K562 (cell line): Measurements from ENCODE around the gene ERFL. TPM values are rescaled to one million over a fixed set of nuclear protein-coding genes. Genes with fewer than 3 reads are reported as not detected.

Experiments
- DPF2 ChIP-seq: fragments of 450-650 bp; IDR thresholded peaks from 2 replicates; pipeline ENCODE4 v1.6.1; 2016
- ERF ChIP-seq: fragments of 450-650 bp; formaldehyde crosslinking; IDR thresholded peaks from 2 replicates; pipeline ENCODE4 v1.4.0; 2020; ENCODE audit warnings: mild to moderate bottlenecking, mixed read lengths
- MAFG ChIP-seq: fragments of 450-650 bp; conservative IDR thresholded peaks from 2 replicates; pipeline ENCODE4 v1.6.1; 2016; ENCODE audit warnings: missing genetic modification characterization, missing compliant biosample characterization
- MAZ ChIP-seq, 2 experiments: fragments of 450-650 bp in 1 of 2; sonication (generic) in 1 of 2; formaldehyde crosslinking; IDR thresholded peaks in 1 of 2; conservative IDR thresholded peaks in 1 of 2; 2 replicates each; pipeline versions ENCODE4 v1.4.0 to v1.5.0; 2020; ENCODE audit warnings: mild to moderate bottlenecking in 1 of 2, missing genetic modification reagents in 1 of 2
- MTF1 ChIP-seq: fragments of 250-450 bp; sonication (Bioruptor Pico); IDR thresholded peaks from 2 replicates; pipeline ENCODE4 v1.9.0; 2021; ENCODE audit warnings: moderate library complexity, mild to moderate bottlenecking, inconsistent platforms, borderline replicate concordance
- PHF20 ChIP-seq: fragments of 450-650 bp; IDR thresholded peaks from 2 replicates; pipeline ENCODE4 v1.6.1; 2018; ENCODE audit not compliant: partially characterized antibody
- PHF8 ChIP-seq: fragments of 200-600 bp; sonication (generic); IDR thresholded peaks from 2 replicates; pipeline ENCODE4 v1.6.1; 2012; ENCODE audit warnings: mixed run types, mild to moderate bottlenecking, inconsistent platforms, low read length, moderate library complexity, borderline replicate concordance
- RBM17 ChIP-seq: fragments of 200-400 bp; formaldehyde crosslinking; IDR thresholded peaks from 2 replicates; pipeline ENCODE4 v1.6.1; 2017; ENCODE audit warnings: low read depth, mild to moderate bottlenecking, low read length, borderline replicate concordance
- RHOXF2B ChIP-seq: fragments of 250-450 bp; sonication (Bioruptor Pico); conservative IDR thresholded peaks from 2 replicates; pipeline ENCODE4 v1.5.1; 2021
- TBL1XR1 ChIP-seq, 2 experiments: IDR thresholded peaks; 2 replicates each; pipeline ENCODE4 v1.6.1; 2012; ENCODE audit warnings: improper control_type of control experiment in 2 of 2, low read length in 2 of 2, mild to moderate bottlenecking in 1 of 2
- TCF7L2 ChIP-seq: fragments of 150-350 bp; IDR thresholded peaks from 2 replicates; pipeline ENCODE4 v1.6.1; 2016; ENCODE audit warnings: low read depth, mild to moderate bottlenecking, low read length, moderate library complexity
- WHSC1 ChIP-seq: IDR thresholded peaks from one replicate; pipeline ENCODE4 v1.6.1; 2012; ENCODE audit warnings: low read length, control low read depth, inconsistent platforms
- ZBTB26 ChIP-seq: fragments of 450-650 bp; formaldehyde crosslinking; IDR thresholded peaks from 2 replicates; pipeline ENCODE4 v1.4.0; 2022; ENCODE audit warnings: missing genetic modification characterization
- ZBTB7A ChIP-seq: IDR thresholded peaks from 2 replicates; pipeline ENCODE4 v1.6.1; 2011; ENCODE audit warnings: low read depth, mild to moderate bottlenecking, low read length, moderate library complexity, borderline replicate concordance; ENCODE audit not compliant: control insufficient read depth
- ZC3H11A ChIP-seq: IDR thresholded peaks from 2 replicates; pipeline ENCODE4 v1.6.1; 2012; ENCODE audit warnings: low read depth, low read length, improper control_type of control experiment
- ZFP30 ChIP-seq: fragments of 250-450 bp; sonication (Bioruptor Pico); IDR thresholded peaks from 2 replicates; pipeline ENCODE4 v1.8.0; 2022; ENCODE audit warnings: moderate library complexity, mild to moderate bottlenecking, inconsistent platforms, borderline replicate concordance
- ZNF134 ChIP-seq: fragments of 250-450 bp; sonication (Bioruptor Pico); conservative IDR thresholded peaks from 2 replicates; pipeline ENCODE4 v1.4.0; 2020
- ZNF282 ChIP-seq: sonication (generic); formaldehyde crosslinking; IDR thresholded peaks from 2 replicates; pipeline ENCODE4 v1.8.1; 2023; ENCODE audit warnings: missing genetic modification reagents
- ZNF561 ChIP-seq: fragments of 450-650 bp; formaldehyde crosslinking; conservative IDR thresholded peaks from 2 replicates; pipeline ENCODE4 v1.4.0; 2020; ENCODE audit warnings: mild to moderate bottlenecking, moderate library complexity
- ZSCAN29 ChIP-seq: fragments of 450-650 bp; IDR thresholded peaks from 2 replicates; pipeline ENCODE4 v1.6.1; 2017
- polyA plus RNA-seq, 8 experiments: library from polyadenylated mRNA; depleted of rRNA in 4 of 8; stranded (reverse) in 5 of 8; unstranded in 3 of 8; fragments of >200 nt; fragmentation: Nextera tagmentation in 2 of 8; fragmentation: Illumina TruSeq in 1 of 8; extraction: Ambion mirVana in 2 of 8; extraction: Trizol in 1 of 8; gene quantifications; 2 replicates each; pipeline versions ENCODE4 v1.2.1 to v1.2.3, GENCODE V29; 2011 to 2014; ENCODE audit warnings: inconsistent platforms in 1 of 8, missing spikeins in 1 of 8
- total RNA-seq, 7 experiments: library from RNA; depleted of rRNA in 6 of 7; stranded (reverse); fragments of >200 nt in 6 of 7; fragmentation: Illumina TruSeq in 2 of 7; extraction: Trizol in 2 of 7; gene quantifications; 2 replicates each; pipeline versions ENCODE4 v1.2.1 to v1.2.3, GENCODE V29; 2011 to 2021; ENCODE audit warnings: low replicate concordance in 1 of 7
- TF ChIP-seq, protein P1 (sequence below): IDR thresholded peaks from 2 replicates; pipeline ENCODE4 v1.6.1; 2014; ENCODE audit warnings: antibody characterized with exemption
- TF ChIP-seq, protein P2 (sequence below): IDR thresholded peaks from 2 replicates; pipeline ENCODE4 v1.6.1; 2016; ENCODE audit warnings: missing genetic modification characterization, missing compliant biosample characterization

Gene ERFL
- total and polyA plus RNA-seq, 9 of the 15 experiments (the other 6 are each of a cell fraction or from before 2014, with no cell fraction given), result 0.07 to 0.75 (median 0.32) TPM; not detected in 4

GRCh38 chr19:41859618-41860418, 68.4 kb downstream of the ERFL start, which contains the start of gene RPS19 (continued):
- TF ChIP-seq ZBTB7A (peak; percentile 84), RHOXF2B (CRISPR knock-in tag) (no peak), TBL1XR1 (IDR thresholded peaks at IDR 0.05; ENCODE audit: low read length in 2 of 2) (peak in 1 of 2 experiments; percentile 56; a peak in 1 of 4 replicates), MAZ (CRISPR knock-in tag; conservative IDR thresholded peaks at IDR 0.05 in 1 of 2, IDR thresholded peaks at IDR 0.05 in 1 of 2) (peak; percentile 85 to 90), TCF7L2 (0 out of 2 replicates have a peak, but pooled peaks have one; percentile 7), ZNF561 (CRISPR knock-in tag) (no peak), ZNF134 (CRISPR knock-in tag) (no peak), ZSCAN29 (no peak), DPF2 (peak; percentile 81), ZFP30 (no peak), ERF (CRISPR knock-in tag) (0 out of 2 replicates have a peak, but pooled peaks have one; percentile 5), PHF8 (peak; percentile 94), ZC3H11A (no peak), MTF1 (CRISPR knock-in tag) (no peak), WHSC1 (no peak), ZBTB26 (CRISPR knock-in tag) (no peak; the same call in 1 of the 2 replicates), PHF20 (peak; percentile 95), ZNF282 (CRISPR knock-in tag) (no peak), MAFG (no peak), RBM17 (no peak)
- TF ChIP-seq, protein P1, sequence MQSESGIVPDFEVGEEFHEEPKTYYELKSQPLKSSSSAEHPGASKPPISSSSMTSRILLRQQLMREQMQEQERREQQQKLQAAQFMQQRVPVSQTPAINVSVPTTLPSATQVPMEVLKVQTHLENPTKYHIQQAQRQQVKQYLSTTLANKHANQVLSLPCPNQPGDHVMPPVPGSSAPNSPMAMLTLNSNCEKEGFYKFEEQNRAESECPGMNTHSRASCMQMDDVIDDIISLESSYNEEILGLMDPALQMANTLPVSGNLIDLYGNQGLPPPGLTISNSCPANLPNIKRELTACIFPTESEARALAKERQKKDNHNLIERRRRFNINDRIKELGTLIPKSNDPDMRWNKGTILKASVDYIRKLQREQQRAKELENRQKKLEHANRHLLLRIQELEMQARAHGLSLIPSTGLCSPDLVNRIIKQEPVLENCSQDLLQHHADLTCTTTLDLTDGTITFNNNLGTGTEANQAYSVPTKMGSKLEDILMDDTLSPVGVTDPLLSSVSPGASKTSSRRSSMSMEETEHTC, result no peak
- TF ChIP-seq, protein P2, sequence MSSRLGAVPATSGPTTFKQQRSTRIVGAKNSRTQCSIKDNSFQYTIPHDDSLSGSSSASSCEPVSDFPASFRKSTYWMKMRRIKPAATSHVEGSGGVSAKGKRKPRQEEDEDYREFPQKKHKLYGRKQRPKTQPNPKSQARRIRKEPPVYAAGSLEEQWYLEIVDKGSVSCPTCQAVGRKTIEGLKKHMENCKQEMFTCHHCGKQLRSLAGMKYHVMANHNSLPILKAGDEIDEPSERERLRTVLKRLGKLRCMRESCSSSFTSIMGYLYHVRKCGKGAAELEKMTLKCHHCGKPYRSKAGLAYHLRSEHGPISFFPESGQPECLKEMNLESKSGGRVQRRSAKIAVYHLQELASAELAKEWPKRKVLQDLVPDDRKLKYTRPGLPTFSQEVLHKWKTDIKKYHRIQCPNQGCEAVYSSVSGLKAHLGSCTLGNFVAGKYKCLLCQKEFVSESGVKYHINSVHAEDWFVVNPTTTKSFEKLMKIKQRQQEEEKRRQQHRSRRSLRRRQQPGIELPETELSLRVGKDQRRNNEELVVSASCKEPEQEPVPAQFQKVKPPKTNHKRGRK (tag), result no peak
